Osteocyte (in vitro differentiated cells): Measurements from ENCODE around the gene TNFSF18. TPM values are rescaled to one million over a fixed set of nuclear protein-coding genes. Genes with fewer than 3 reads are reported as not detected.

Source experiments
- DNase-seq: peaks from one replicate; pipeline ENCODE4 v3.0.0; 2021; ENCODE audit warnings: mixed read lengths; ENCODE audit not compliant: unreplicated experiment; ENCODE audit errors: extremely low spot score
- H3K27ac Mint-ChIP-seq: one replicate; pipeline ENCODE4 v1.8.0; 2021; ENCODE audit warnings: mild to moderate bottlenecking, mixed read lengths; ENCODE audit not compliant: unreplicated experiment
- H3K27me3 Mint-ChIP-seq: one replicate; pipeline ENCODE4 v1.8.0; 2021; ENCODE audit warnings: mixed read lengths; ENCODE audit not compliant: unreplicated experiment
- H3K36me3 Mint-ChIP-seq: one replicate; pipeline ENCODE4 v1.8.0; 2021; ENCODE audit warnings: mixed read lengths; ENCODE audit not compliant: unreplicated experiment
- H3K4me1 Mint-ChIP-seq: one replicate; pipeline ENCODE4 v1.8.0; 2021; ENCODE audit warnings: mixed read lengths; ENCODE audit not compliant: unreplicated experiment
- H3K4me3 Mint-ChIP-seq: one replicate; pipeline ENCODE4 v1.8.0; 2021; ENCODE audit warnings: mild to moderate bottlenecking, moderate library complexity, mixed read lengths; ENCODE audit not compliant: unreplicated experiment
- H3K9me3 Mint-ChIP-seq: one replicate; pipeline ENCODE4 v1.8.0; 2021; ENCODE audit warnings: mixed read lengths; ENCODE audit not compliant: unreplicated experiment
- CTCF ChIP-seq: fragments of 200-600 bp; sonication (generic); IDR thresholded peaks from 2 replicates; pipeline ENCODE4 v1.5.0; 2021; ENCODE audit warnings: antibody characterized with exemption, mild to moderate bottlenecking, moderate library complexity
- total RNA-seq: library from RNA; stranded (reverse); gene quantifications from 2 replicates; pipeline ENCODE4 v1.2.1, GENCODE V29; 2021

Gene TNFSF18
- total RNA-seq, 1 donor from 2014 or later, result not detected

GRCh38 chr1:173056365-173056764, 5.6 kb upstream of the TNFSF18 start:
- H3K36me3 Mint-ChIP-seq, result no peaks in the 10 kb centered on the region
- no peaks in the 10 kb centered on the region for H3K27me3 Mint-ChIP-seq
- DNase-seq, result no peak
- no peaks in the 10 kb centered on the region for H3K9me3 Mint-ChIP-seq
- H3K4me3 Mint-ChIP-seq, result no peak overlapping the region
- no peak for TF ChIP-seq CTCF
- H3K27ac Mint-ChIP-seq, result no peak overlapping the region
- peaks cover 3% of the 10 kb centered on the region for H3K4me1 Mint-ChIP-seq

- Mint-ChIP-seq H3K9me3 (no peaks in the 10 kb centered on the region), H3K4me3 (no peak overlapping the region), H3K27me3 (no peaks in the 10 kb centered on the region), H3K4me1 (peaks cover 18% of the 10 kb centered on the region), H3K27ac (no peak overlapping the region), H3K36me3 (no peaks in the 10 kb centered on the region)
- DNase-seq, result no peak
- no peak for TF ChIP-seq CTCF
Observed at GRCh38 chr1:173052681-173053196, 2.0 kb upstream of the TNFSF18 start.

- Mint-ChIP-seq H3K9me3 (no peaks in the 10 kb centered on the region), H3K4me1 (peaks cover 18% of the 10 kb centered on the region), H3K4me3 (no peak overlapping the region), H3K27me3 (no peaks in the 10 kb centered on the region), H3K36me3 (no peaks in the 10 kb centered on the region), H3K27ac (no peak overlapping the region)
- no peak for DNase-seq
- TF ChIP-seq CTCF, result no peak
Observed at GRCh38 chr1:173049322-173049633, 1.5 kb downstream of the TNFSF18 start.

GRCh38 chr1:173048621-173049321, 2.0 kb downstream of the TNFSF18 start:
- Mint-ChIP-seq H3K4me3 (no peak overlapping the region), H3K27ac (no peak overlapping the region), H3K27me3 (no peaks in the 10 kb centered on the region), H3K36me3 (no peaks in the 10 kb centered on the region), H3K9me3 (no peaks in the 10 kb centered on the region), H3K4me1 (peaks cover 22% of the 10 kb centered on the region)
- no peak for DNase-seq
- no peak for TF ChIP-seq CTCF

GRCh38 chr1:173044656-173045055, 6.1 kb downstream of the TNFSF18 start:
- Mint-ChIP-seq H3K27ac (no peak overlapping the region), H3K4me3 (no peak overlapping the region), H3K27me3 (no peaks in the 10 kb centered on the region), H3K36me3 (no peaks in the 10 kb centered on the region), H3K4me1 (peaks cover 23% of the 10 kb centered on the region), H3K9me3 (no peaks in the 10 kb centered on the region)
- TF ChIP-seq CTCF, result no peak
- no peak for DNase-seq
